Astrocyte (in vitro differentiated cells and primary cell): ENCODE measurements around the gene SERPINA5. TPM values are rescaled to one million over a fixed set of nuclear protein-coding genes. Genes with fewer than 3 reads are reported as not detected.

Source experiments
- DNase-seq: peaks from one replicate; pipeline ENCODE4 v3.0.0-alpha.2; 2010; ENCODE audit warnings: low read depth
- FAIRE-seq: peaks from 2 replicates; lab custom pipeline; 2011; peaks lifted over from hg19 to GRCh38; lab: Jason Lieb, UNC
- H2AFZ ChIP-seq: 2 replicates; pipeline ENCODE4 v1.6.0; 2012; ENCODE audit warnings: low read depth, low read length, inconsistent platforms
- H3K27ac ChIP-seq: 2 replicates; pipeline ENCODE4 v1.5.1; 2011; ENCODE audit warnings: low read depth, low read length, inconsistent platforms
- H3K27me3 ChIP-seq: 2 replicates; pipeline ENCODE4 v1.6.0; 2011; ENCODE audit warnings: low read length, inconsistent platforms; ENCODE audit not compliant: insufficient read depth
- H3K36me3 ChIP-seq: 2 replicates; pipeline ENCODE4 v1.5.1; 2011; ENCODE audit warnings: low read length, inconsistent platforms; ENCODE audit not compliant: insufficient read depth
- H3K4me1 ChIP-seq: 2 replicates; pipeline ENCODE4 v1.5.1; 2011; ENCODE audit warnings: low read length, inconsistent platforms; ENCODE audit not compliant: insufficient read depth
- H3K4me2 ChIP-seq: 2 replicates; pipeline ENCODE4 v1.6.0; 2012; ENCODE audit warnings: low read length, inconsistent platforms
- H3K4me3 ChIP-seq: 2 replicates; pipeline ENCODE4 v1.5.1; 2011; ENCODE audit warnings: low read depth, mild to moderate bottlenecking, low read length, inconsistent platforms; ENCODE audit not compliant: insufficient read depth
- H3K79me2 ChIP-seq: 2 replicates; pipeline ENCODE4 v1.6.0; 2012; ENCODE audit warnings: mild to moderate bottlenecking, low read length, inconsistent platforms; ENCODE audit not compliant: insufficient read depth
- H3K9ac ChIP-seq: 2 replicates; pipeline ENCODE4 v1.6.0; 2012; ENCODE audit warnings: mild to moderate bottlenecking, low read length, inconsistent platforms
- H3K9me3 ChIP-seq: 2 replicates; pipeline ENCODE4 v1.5.1; 2012; ENCODE audit warnings: low read depth, mild to moderate bottlenecking, low read length, inconsistent platforms; ENCODE audit not compliant: insufficient read depth
- H4K20me1 ChIP-seq: 2 replicates; pipeline ENCODE4 v1.6.0; 2012; ENCODE audit warnings: low read length, inconsistent platforms; ENCODE audit not compliant: insufficient read depth
- H3K27ac Mint-ChIP-seq: one replicate; pipeline ENCODE4 v1.8.0; 2021; ENCODE audit warnings: mild to moderate bottlenecking, mixed read lengths; ENCODE audit not compliant: unreplicated experiment
- H3K27me3 Mint-ChIP-seq: one replicate; pipeline ENCODE4 v1.8.0; 2021; ENCODE audit warnings: low read depth, mixed read lengths; ENCODE audit not compliant: unreplicated experiment
- H3K36me3 Mint-ChIP-seq: one replicate; pipeline ENCODE4 v1.8.0; 2021; ENCODE audit warnings: low read depth, mixed read lengths; ENCODE audit not compliant: unreplicated experiment
- H3K4me1 Mint-ChIP-seq: one replicate; pipeline ENCODE4 v1.8.0; 2021; ENCODE audit warnings: low read depth, mixed read lengths; ENCODE audit not compliant: unreplicated experiment
- H3K4me3 Mint-ChIP-seq: one replicate; pipeline ENCODE4 v1.8.0; 2021; ENCODE audit warnings: mild to moderate bottlenecking, moderate library complexity, mixed read lengths; ENCODE audit not compliant: unreplicated experiment
- H3K9me3 Mint-ChIP-seq: one replicate; pipeline ENCODE4 v1.8.0; 2021; ENCODE audit warnings: mild to moderate bottlenecking, mixed read lengths; ENCODE audit not compliant: unreplicated experiment
- EZH2 ChIP-seq: IDR thresholded peaks from 2 replicates; pipeline ENCODE4 v1.6.1; 2012; ENCODE audit warnings: mild to moderate bottlenecking, low read length, inconsistent platforms; ENCODE audit not compliant: insufficient read depth
- total RNA-seq: library from RNA; stranded (reverse); gene quantifications from 2 replicates; pipeline ENCODE4 v1.2.1, GENCODE V29; 2021
- TF ChIP-seq, protein P1 (sequence below): IDR thresholded peaks from 2 replicates; pipeline ENCODE4 v1.5.1; 2011; ENCODE audit warnings: low read depth, mild to moderate bottlenecking, inconsistent platforms, low read length, moderate library complexity; ENCODE audit not compliant: insufficient read depth

SERPINA5 gene
- total RNA-seq, 1 donor from 2014 or later = 0.23 TPM

DNA sequence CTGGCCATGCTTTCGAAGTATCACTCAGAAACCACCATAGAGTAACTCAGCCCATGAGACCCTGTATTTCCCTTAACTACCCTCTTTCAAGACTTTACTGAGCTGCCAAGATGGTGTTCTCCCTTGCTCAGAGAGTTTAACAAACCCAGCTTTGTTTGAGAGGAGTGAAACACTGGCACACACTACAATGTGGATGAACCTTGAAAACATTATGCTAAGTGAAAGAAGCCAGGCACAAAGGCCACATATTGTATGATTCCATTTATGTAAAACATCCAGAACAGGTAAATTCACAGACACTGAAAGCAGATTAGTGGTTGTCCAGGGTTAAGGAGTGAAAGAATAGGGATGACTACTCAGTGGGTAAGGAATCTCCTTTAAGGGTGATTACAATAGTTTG, 49.8 kb downstream of the SERPINA5 start:
- FAIRE-seq (no peak), DNase-seq (no peak)
- no peak overlapping the region for H3K4me3 Mint-ChIP-seq
- peaks cover 35% of the 10 kb centered on the region for H3K27me3 Mint-ChIP-seq
- H3K9me3 Mint-ChIP-seq = peaks cover 8% of the 10 kb centered on the region
- peaks cover 2% of the 10 kb centered on the region for H3K36me3 Mint-ChIP-seq
- Histone ChIP-seq H3K36me3 (no peaks in the 10 kb centered on the region), H2AFZ (no peak overlapping the region), H3K4me2 (no peak overlapping the region), H3K9ac (no peak overlapping the region), H3K79me2 (no peaks in the 10 kb centered on the region), H3K27ac (no peak overlapping the region), H3K9me3 (no peaks in the 10 kb centered on the region), H3K4me3 (no peak overlapping the region), H3K4me1 (no peaks in the 10 kb centered on the region), H4K20me1 (no peaks in the 10 kb centered on the region), H3K27me3 (peaks cover 4% of the 10 kb centered on the region)
- H3K4me1 Mint-ChIP-seq = peaks cover 4% of the 10 kb centered on the region
- TF ChIP-seq EZH2 = no peak
- TF ChIP-seq, protein P1, sequence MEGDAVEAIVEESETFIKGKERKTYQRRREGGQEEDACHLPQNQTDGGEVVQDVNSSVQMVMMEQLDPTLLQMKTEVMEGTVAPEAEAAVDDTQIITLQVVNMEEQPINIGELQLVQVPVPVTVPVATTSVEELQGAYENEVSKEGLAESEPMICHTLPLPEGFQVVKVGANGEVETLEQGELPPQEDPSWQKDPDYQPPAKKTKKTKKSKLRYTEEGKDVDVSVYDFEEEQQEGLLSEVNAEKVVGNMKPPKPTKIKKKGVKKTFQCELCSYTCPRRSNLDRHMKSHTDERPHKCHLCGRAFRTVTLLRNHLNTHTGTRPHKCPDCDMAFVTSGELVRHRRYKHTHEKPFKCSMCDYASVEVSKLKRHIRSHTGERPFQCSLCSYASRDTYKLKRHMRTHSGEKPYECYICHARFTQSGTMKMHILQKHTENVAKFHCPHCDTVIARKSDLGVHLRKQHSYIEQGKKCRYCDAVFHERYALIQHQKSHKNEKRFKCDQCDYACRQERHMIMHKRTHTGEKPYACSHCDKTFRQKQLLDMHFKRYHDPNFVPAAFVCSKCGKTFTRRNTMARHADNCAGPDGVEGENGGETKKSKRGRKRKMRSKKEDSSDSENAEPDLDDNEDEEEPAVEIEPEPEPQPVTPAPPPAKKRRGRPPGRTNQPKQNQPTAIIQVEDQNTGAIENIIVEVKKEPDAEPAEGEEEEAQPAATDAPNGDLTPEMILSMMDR = no peak
- H3K27ac Mint-ChIP-seq = no peak overlapping the region

DNA sequence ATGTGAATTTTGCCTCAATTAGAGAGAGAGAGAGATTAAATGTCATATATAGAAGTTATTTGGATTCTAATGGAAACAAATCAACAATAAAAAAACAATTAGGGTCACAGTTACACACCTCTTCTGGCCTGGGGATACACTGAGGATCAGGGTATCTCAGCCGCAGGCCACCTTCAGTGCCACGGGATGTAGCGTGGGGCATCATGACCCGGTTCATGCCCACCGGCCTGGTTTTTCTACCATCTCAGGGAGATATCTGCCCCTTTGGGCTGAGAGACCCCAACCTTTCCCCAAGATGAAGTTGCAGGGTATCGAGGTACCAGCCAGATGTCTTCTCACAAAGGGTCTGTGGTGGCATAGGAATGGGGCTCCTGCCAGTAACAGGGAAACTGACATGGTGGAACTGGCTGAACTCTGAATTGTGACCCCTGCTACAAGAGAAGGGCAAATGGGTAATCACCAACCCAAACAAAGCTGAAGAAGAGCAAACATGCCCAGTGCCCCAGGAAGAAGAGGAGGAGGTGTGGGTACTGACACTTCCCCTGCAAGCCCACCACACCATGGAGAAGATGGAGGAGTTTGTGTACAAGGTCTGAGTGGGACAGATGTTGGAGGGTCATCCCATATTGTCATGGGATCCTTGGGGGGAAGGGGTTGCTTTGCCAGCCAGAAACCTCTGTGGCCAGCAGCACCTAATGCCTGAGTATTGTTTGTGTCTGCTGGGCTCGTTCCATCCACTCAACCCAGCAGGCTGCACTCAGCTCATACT, 50.5 kb downstream of the SERPINA5 start:
- peaks cover 8% of the 10 kb centered on the region for H3K9me3 Mint-ChIP-seq
- Histone ChIP-seq H2AFZ (no peak overlapping the region), H3K9ac (no peak overlapping the region), H3K27ac (no peak overlapping the region), H3K4me3 (no peak overlapping the region), H3K9me3 (no peaks in the 10 kb centered on the region), H3K36me3 (no peaks in the 10 kb centered on the region), H4K20me1 (no peaks in the 10 kb centered on the region), H3K79me2 (no peaks in the 10 kb centered on the region), H3K27me3 (peaks cover 4% of the 10 kb centered on the region), H3K4me2 (no peak overlapping the region), H3K4me1 (no peaks in the 10 kb centered on the region)
- H3K4me1 Mint-ChIP-seq = peaks cover 4% of the 10 kb centered on the region
- DNase-seq = no peak
- TF ChIP-seq, protein P1 = no peak
- TF ChIP-seq EZH2 = no peak
- FAIRE-seq = no peak
- H3K4me3 Mint-ChIP-seq = no peak overlapping the region
- H3K27ac Mint-ChIP-seq = no peak overlapping the region
- peaks cover 35% of the 10 kb centered on the region for H3K27me3 Mint-ChIP-seq
- H3K36me3 Mint-ChIP-seq = peaks cover 2% of the 10 kb centered on the region

DNA sequence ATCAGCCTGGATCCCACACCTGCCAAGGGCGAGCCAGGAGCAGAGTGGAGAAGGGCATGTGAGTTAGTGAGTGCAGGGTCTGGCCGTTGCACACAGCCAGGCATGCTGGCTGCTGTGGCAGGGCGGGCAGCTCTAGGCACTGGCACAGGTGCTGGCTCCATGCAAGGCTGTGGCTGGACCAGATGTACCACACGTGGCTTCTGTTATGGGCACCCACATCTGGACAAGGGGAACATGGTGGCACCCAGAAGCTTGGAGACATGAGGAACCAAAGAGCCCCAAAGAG, 51.0 kb downstream of the SERPINA5 start:
- Mint-ChIP-seq H3K27me3 (peaks cover 31% of the 10 kb centered on the region), H3K4me3 (no peak overlapping the region), H3K4me1 (peaks cover 4% of the 10 kb centered on the region), H3K36me3 (peaks cover 2% of the 10 kb centered on the region), H3K27ac (no peak overlapping the region), H3K9me3 (peaks cover 8% of the 10 kb centered on the region)
- Histone ChIP-seq H3K27ac (no peak overlapping the region), H3K4me1 (no peaks in the 10 kb centered on the region), H4K20me1 (no peaks in the 10 kb centered on the region), H3K79me2 (no peaks in the 10 kb centered on the region), H3K9ac (no peak overlapping the region), H3K27me3 (peaks cover 4% of the 10 kb centered on the region), H3K4me2 (no peak overlapping the region), H3K4me3 (no peak overlapping the region), H3K36me3 (no peaks in the 10 kb centered on the region), H3K9me3 (no peaks in the 10 kb centered on the region), H2AFZ (no peak overlapping the region)
- no peak for TF ChIP-seq EZH2
- TF ChIP-seq, protein P1 = no peak
- no peak for DNase-seq
- no peak for FAIRE-seq
